Panc1 (cell line): Measurements from ENCODE around the gene CIC. TPM values are rescaled to one million over a fixed set of nuclear protein-coding genes. Genes with fewer than 3 reads are reported as not detected.

Experiments
- ATAC-seq: fragments of 200-7000 bp; cut with Tn5 transposase; 2 replicates; pipeline ENCODE4 v1.9.1; 2020; ENCODE audit warnings: mild to moderate bottlenecking, moderate library complexity
- BruUV-seq: library from RNA; stranded (reverse); fragments of 400-500 nt; replicated peaks from 2 replicates; lab custom pipeline; 2021; lab: Mats Ljungman, UMichigan
- CTCF ChIA-PET: fragments of 300-600 bp; sonication (Branson Sonifier 250); formaldehyde crosslinking; loops from one replicate; lab custom pipeline; 2022; ENCODE audit warnings: antibody characterized with exemption; lab: Charles Lee
- POLR2A ChIA-PET: fragments of 300-600 bp; sonication (Branson Sonifier 250); formaldehyde crosslinking; loops from one replicate; lab custom pipeline; 2022; ENCODE audit warnings: antibody characterized with exemption; lab: Charles Lee
- DNase-seq: peaks from one replicate; pipeline ENCODE4 v3.0.0-alpha.2; 2010; ENCODE audit warnings: low read depth, low spot score
- H3K27ac ChIP-seq: 2 replicates; pipeline ENCODE4 v1.5.1; 2011; ENCODE audit warnings: mild to moderate bottlenecking, low read length, inconsistent platforms
- H3K27me3 ChIP-seq: fragments of 200-500 bp; sonication (Bioruptor generic); 2 replicates; pipeline ENCODE4 v1.6.0; 2014; ENCODE audit warnings: low read length, inconsistent platforms; ENCODE audit not compliant: control insufficient read depth, insufficient read depth
- H3K36me3 ChIP-seq: fragments of 200-500 bp; sonication (Bioruptor generic); 2 replicates; pipeline ENCODE4 v1.5.1; 2014; ENCODE audit warnings: inconsistent platforms, mild to moderate bottlenecking, low read length, moderate library complexity; ENCODE audit not compliant: control insufficient read depth, insufficient read depth
- H3K4me1 ChIP-seq: 2 replicates; pipeline ENCODE4 v1.5.1; 2011; ENCODE audit warnings: inconsistent platforms, mild to moderate bottlenecking, low read length, moderate library complexity; ENCODE audit not compliant: control insufficient read depth, insufficient read depth
- H3K4me3 ChIP-seq, 2 experiments: 2 replicates each; pipeline ENCODE4 v1.5.1; 2011 to 2012; ENCODE audit warnings: low read depth in 2 of 2, low read length in 2 of 2, mild to moderate bottlenecking in 2 of 2, inconsistent platforms in 1 of 2, moderate library complexity in 1 of 2
- H3K9me3 ChIP-seq: fragments of 200-500 bp; sonication (Bioruptor generic); 2 replicates; pipeline ENCODE4 v1.5.1; 2014; ENCODE audit warnings: low read depth, mild to moderate bottlenecking, inconsistent platforms, low read length, moderate library complexity; ENCODE audit not compliant: control insufficient read depth, insufficient read depth
- POLR2AphosphoS5 ChIP-seq: IDR thresholded peaks from 2 replicates; pipeline ENCODE4 v1.6.1; 2012; ENCODE audit warnings: mild to moderate bottlenecking, low read depth, low read length, moderate library complexity
- REST ChIP-seq, 2 experiments: IDR thresholded peaks; 2 replicates each; pipeline ENCODE4 v1.6.1; 2011 to 2012; ENCODE audit warnings: low read depth in 2 of 2, control low read depth in 1 of 2, low read length in 1 of 2, mild to moderate bottlenecking in 1 of 2, moderate library complexity in 1 of 2; ENCODE audit not compliant: insufficient read depth in 1 of 2
- SIN3A ChIP-seq: IDR thresholded peaks from 2 replicates; pipeline ENCODE4 v1.6.1; 2012; ENCODE audit warnings: low read depth, mild to moderate bottlenecking, low read length, moderate library complexity, borderline replicate concordance; ENCODE audit not compliant: insufficient read depth
- TCF7L2 ChIP-seq: IDR thresholded peaks from 2 replicates; pipeline ENCODE4 v1.6.1; 2011; ENCODE audit warnings: mild to moderate bottlenecking, low read depth, low read length, inconsistent platforms
- in situ Hi-C: cut with HindIII; loops from 2 replicates; pipeline ENCODE4 v1.10.0; 2016; ENCODE audit warnings: low sequenced_read_pairs, low pct_unique_long_range_greater_than_20kb
- intact Hi-C: fragments of 100-400 bp; cut with micrococcal nuclease; formaldehyde crosslinking; loops from one replicate; pipeline ENCODE4 v1.10.0; 2022; ENCODE audit not compliant: unreplicated experiment
- total RNA-seq: library from RNA; stranded (reverse); gene quantifications from one replicate; pipeline ENCODE4 v1.2.1, GENCODE V29; 2021; ENCODE audit not compliant: unreplicated experiment
- TF ChIP-seq, protein P1 (sequence below): fragments of 450-650 bp; IDR thresholded peaks from 2 replicates; pipeline ENCODE4 v1.5.1; 2017; ENCODE audit warnings: mild to moderate bottlenecking

CIC gene
- total RNA-seq, 1 experiment from 2014 or later = 67.4 TPM

- POLR2A ChIA-PET = no interaction called here
- H3K4me1 ChIP-seq = peaks cover 21% of the 10 kb centered on the region
- in situ Hi-C loops = no loop called here
- peak; percentile 26; the same call in 1 of the 2 replicates for TF ChIP-seq SIN3A
- TF ChIP-seq, protein P1, sequence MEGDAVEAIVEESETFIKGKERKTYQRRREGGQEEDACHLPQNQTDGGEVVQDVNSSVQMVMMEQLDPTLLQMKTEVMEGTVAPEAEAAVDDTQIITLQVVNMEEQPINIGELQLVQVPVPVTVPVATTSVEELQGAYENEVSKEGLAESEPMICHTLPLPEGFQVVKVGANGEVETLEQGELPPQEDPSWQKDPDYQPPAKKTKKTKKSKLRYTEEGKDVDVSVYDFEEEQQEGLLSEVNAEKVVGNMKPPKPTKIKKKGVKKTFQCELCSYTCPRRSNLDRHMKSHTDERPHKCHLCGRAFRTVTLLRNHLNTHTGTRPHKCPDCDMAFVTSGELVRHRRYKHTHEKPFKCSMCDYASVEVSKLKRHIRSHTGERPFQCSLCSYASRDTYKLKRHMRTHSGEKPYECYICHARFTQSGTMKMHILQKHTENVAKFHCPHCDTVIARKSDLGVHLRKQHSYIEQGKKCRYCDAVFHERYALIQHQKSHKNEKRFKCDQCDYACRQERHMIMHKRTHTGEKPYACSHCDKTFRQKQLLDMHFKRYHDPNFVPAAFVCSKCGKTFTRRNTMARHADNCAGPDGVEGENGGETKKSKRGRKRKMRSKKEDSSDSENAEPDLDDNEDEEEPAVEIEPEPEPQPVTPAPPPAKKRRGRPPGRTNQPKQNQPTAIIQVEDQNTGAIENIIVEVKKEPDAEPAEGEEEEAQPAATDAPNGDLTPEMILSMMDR = no peak
- TF ChIP-seq REST (IDR thresholded peaks at IDR 0.05; ENCODE audit: insufficient read depth in 1 of 2, low read depth in 2 of 2, low read length in 1 of 2) = no peak
- no peak for TF ChIP-seq TCF7L2
- H3K36me3 ChIP-seq = no peaks in the 10 kb centered on the region; the same call in 1 of the 2 replicates
- H3K27me3 ChIP-seq = no peaks in the 10 kb centered on the region
- H3K9me3 ChIP-seq = no peaks in the 10 kb centered on the region
- intact Hi-C loops = no loop called here
- H3K4me3 ChIP-seq = peak within 1 kb of the TSS; percentile 72 to 82
- BruUV-seq = no TSS peak
- ATAC-seq = peak; percentile 78
- DNase-seq = no peak
- CTCF ChIA-PET = no interaction called here
- H3K27ac ChIP-seq = peak within 1 kb of the TSS; percentile 84
These were observed 13.9 kb upstream of the CIC start, which contains the start of gene ERF for GRCh38 chr19:42254850-42255765. TSS of gene ERF (minus strand) at chr19:42255128. CDS start at chr19:42254999, 129 bp downstream.

GRCh38 chr19:42255766-42256745 is 13.0 kb upstream of the CIC start:
- ATAC-seq (peak; percentile 28; the same call in 1 of the 2 replicates), DNase-seq (no peak)
- TF ChIP-seq, protein P1 = no peak
- TF ChIP-seq REST (IDR thresholded peaks at IDR 0.05; ENCODE audit: insufficient read depth in 1 of 2, low read depth in 2 of 2, low read length in 1 of 2) (no peak), SIN3A (no peak), POLR2AphosphoS5 (no peak), TCF7L2 (no peak)
- CTCF ChIA-PET = interaction anchor here (0.5 to 1.1 kb wide), 2 partner anchors 10 to 33 kb away, joined by 3 to 4 read pairs; no protein-coding TSS in a partner anchor
- no peaks in the 10 kb centered on the region for H3K27me3 ChIP-seq
- in situ Hi-C loops = no loop called here
- H3K36me3 ChIP-seq = no peaks in the 10 kb centered on the region; the same call in 1 of the 2 replicates
- POLR2A ChIA-PET = interaction anchor here (0.6 kb wide), 1 partner anchor 1244 kb away, joined by 3 read pairs; no protein-coding TSS in a partner anchor
- no TSS peak for BruUV-seq
- peaks cover 11% of the 10 kb centered on the region for H3K4me1 ChIP-seq
- H3K4me3 ChIP-seq = peak overlapping the region; percentile 66 to 82
- H3K27ac ChIP-seq = peak overlapping the region; percentile 84
- H3K9me3 ChIP-seq = no peaks in the 10 kb centered on the region
- intact Hi-C loops = no loop called here
